Osteocyte (in vitro differentiated cells): ENCODE results near the gene EPHB1. TPM values are rescaled to one million over a fixed set of nuclear protein-coding genes. Genes with fewer than 3 reads are reported as not detected.

Experiments
- DNase-seq: peaks from one replicate; pipeline ENCODE4 v3.0.0; 2021; ENCODE audit warnings: mixed read lengths; ENCODE audit not compliant: unreplicated experiment; ENCODE audit errors: extremely low spot score
- H3K27ac Mint-ChIP-seq: one replicate; pipeline ENCODE4 v1.8.0; 2021; ENCODE audit warnings: mild to moderate bottlenecking, mixed read lengths; ENCODE audit not compliant: unreplicated experiment
- H3K27me3 Mint-ChIP-seq: one replicate; pipeline ENCODE4 v1.8.0; 2021; ENCODE audit warnings: mixed read lengths; ENCODE audit not compliant: unreplicated experiment
- H3K36me3 Mint-ChIP-seq: one replicate; pipeline ENCODE4 v1.8.0; 2021; ENCODE audit warnings: mixed read lengths; ENCODE audit not compliant: unreplicated experiment
- H3K4me1 Mint-ChIP-seq: one replicate; pipeline ENCODE4 v1.8.0; 2021; ENCODE audit warnings: mixed read lengths; ENCODE audit not compliant: unreplicated experiment
- H3K4me3 Mint-ChIP-seq: one replicate; pipeline ENCODE4 v1.8.0; 2021; ENCODE audit warnings: mild to moderate bottlenecking, moderate library complexity, mixed read lengths; ENCODE audit not compliant: unreplicated experiment
- H3K9me3 Mint-ChIP-seq: one replicate; pipeline ENCODE4 v1.8.0; 2021; ENCODE audit warnings: mixed read lengths; ENCODE audit not compliant: unreplicated experiment
- total RNA-seq: library from RNA; stranded (reverse); gene quantifications from 2 replicates; pipeline ENCODE4 v1.2.1, GENCODE V29; 2021
- TF ChIP-seq, protein P1 (sequence below): fragments of 200-600 bp; sonication (generic); IDR thresholded peaks from 2 replicates; pipeline ENCODE4 v1.5.0; 2021; ENCODE audit warnings: antibody characterized with exemption, mild to moderate bottlenecking, moderate library complexity

EPHB1 gene
- total RNA-seq, 1 donor from 2014 or later, result 0.75 TPM

DNA sequence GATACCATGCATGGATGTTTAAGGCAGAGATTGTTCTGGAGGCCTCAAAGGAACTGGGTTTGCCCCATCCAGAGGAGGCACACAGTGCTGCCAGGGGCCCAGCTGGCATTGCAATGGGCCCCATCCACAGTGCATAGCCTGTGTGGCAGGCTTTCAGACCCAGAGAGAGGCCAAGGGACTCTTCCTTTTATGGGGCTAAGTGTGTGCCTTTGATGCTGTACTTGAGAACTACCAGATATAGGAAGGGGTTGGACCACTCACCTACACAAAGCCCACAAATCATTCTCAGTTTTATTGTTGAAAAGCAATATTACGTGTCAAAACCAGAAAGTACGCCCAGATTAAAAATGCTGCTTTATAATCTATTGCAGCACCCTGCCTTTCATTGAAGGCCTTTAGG is 134.9 kb downstream of the EPHB1 start:
- Mint-ChIP-seq H3K4me1 (no peaks in the 10 kb centered on the region), H3K36me3 (no peaks in the 10 kb centered on the region), H3K27me3 (no peaks in the 10 kb centered on the region), H3K27ac (no peak overlapping the region), H3K4me3 (no peak overlapping the region), H3K9me3 (peaks cover 4% of the 10 kb centered on the region)
- DNase-seq, result no peak
- TF ChIP-seq, protein P1, sequence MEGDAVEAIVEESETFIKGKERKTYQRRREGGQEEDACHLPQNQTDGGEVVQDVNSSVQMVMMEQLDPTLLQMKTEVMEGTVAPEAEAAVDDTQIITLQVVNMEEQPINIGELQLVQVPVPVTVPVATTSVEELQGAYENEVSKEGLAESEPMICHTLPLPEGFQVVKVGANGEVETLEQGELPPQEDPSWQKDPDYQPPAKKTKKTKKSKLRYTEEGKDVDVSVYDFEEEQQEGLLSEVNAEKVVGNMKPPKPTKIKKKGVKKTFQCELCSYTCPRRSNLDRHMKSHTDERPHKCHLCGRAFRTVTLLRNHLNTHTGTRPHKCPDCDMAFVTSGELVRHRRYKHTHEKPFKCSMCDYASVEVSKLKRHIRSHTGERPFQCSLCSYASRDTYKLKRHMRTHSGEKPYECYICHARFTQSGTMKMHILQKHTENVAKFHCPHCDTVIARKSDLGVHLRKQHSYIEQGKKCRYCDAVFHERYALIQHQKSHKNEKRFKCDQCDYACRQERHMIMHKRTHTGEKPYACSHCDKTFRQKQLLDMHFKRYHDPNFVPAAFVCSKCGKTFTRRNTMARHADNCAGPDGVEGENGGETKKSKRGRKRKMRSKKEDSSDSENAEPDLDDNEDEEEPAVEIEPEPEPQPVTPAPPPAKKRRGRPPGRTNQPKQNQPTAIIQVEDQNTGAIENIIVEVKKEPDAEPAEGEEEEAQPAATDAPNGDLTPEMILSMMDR, result no peak

DNA sequence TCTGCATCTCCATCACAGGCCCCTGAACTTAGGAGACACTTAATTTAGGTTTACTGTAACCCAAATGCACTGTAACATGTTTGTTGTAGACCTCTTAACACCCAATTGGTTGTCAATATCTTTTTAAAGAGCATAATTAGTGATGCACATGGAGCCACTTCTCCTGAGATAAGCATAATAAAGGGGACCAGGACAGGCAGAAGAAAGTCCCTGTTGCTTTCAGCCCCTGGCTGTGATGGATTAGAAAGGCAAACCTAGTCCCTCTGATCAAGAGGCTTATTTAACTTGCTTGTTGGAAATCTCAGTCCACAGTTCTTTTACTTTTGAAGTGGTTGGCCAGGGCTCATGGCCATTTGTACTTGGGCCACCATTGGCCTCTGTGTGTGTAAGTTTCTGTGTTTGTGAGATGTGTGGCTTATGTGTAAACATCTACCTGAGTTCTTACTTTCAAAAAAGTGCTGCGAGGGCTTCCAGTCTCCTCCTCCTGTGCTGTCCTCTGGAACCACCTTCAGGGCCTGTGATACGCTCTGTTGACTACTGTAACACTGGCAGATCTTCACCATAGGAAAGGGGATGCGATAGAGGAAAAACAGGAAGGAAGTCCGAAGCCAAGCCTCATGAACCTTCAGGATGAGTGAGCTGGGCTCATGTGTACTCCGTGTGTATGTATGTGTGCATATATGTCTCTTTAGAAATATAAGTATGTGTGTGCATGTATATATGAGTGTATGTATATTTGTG is 136.2 kb downstream of the EPHB1 start:
- no peaks in the 10 kb centered on the region for H3K36me3 Mint-ChIP-seq
- H3K27ac Mint-ChIP-seq, result no peak overlapping the region
- H3K27me3 Mint-ChIP-seq, result no peaks in the 10 kb centered on the region
- H3K4me3 Mint-ChIP-seq, result no peak overlapping the region
- H3K9me3 Mint-ChIP-seq, result no peaks in the 10 kb centered on the region
- DNase-seq, result no peak
- TF ChIP-seq, protein P1, result no peak
- H3K4me1 Mint-ChIP-seq, result no peaks in the 10 kb centered on the region

DNA sequence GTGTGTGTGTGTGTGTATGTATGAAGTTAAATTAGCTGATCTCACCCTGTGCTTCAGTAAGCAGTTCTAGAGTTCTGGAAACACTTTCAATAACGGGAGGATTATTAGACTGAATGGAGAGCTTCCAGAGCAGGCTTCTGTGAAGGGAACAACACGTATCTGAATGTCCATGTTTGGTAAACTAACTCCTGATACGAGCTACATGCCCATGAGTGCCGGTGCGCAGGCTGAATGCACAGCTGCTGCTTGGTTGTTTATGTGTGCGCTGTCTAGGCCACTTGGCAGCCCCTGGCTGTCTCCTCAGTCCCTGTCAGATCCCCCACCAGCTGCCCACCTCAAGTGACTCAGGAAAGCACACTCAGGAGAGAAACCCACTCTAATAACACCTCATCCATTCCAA is 137.0 kb downstream of the EPHB1 start:
- Mint-ChIP-seq H3K36me3 (no peaks in the 10 kb centered on the region), H3K9me3 (no peaks in the 10 kb centered on the region), H3K4me1 (no peaks in the 10 kb centered on the region), H3K4me3 (no peak overlapping the region), H3K27me3 (no peaks in the 10 kb centered on the region), H3K27ac (no peak overlapping the region)
- no peak for DNase-seq
- TF ChIP-seq, protein P1, result no peak

DNA sequence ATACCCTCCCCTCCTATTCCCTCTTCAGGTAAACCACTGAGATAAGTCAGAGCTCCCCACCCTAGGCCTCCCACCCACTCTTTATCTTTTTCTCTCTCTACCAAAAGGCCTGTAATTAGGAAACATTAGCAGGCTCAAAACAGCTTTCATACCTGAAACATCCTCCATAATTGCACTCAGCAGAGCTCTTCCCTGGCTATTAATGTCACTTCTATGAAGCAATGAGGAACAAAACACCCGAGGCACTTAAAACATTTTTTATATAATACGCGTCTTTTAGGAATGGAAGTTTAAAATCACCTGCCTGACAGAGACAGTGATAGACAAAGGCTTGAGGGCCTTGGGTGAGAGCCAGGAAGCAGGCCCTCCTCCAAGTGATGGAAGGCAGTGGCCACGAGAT is 138.9 kb downstream of the EPHB1 start:
- no peaks in the 10 kb centered on the region for H3K9me3 Mint-ChIP-seq
- H3K27ac Mint-ChIP-seq, result no peak overlapping the region
- no peak for DNase-seq
- H3K36me3 Mint-ChIP-seq, result no peaks in the 10 kb centered on the region
- H3K4me1 Mint-ChIP-seq, result no peaks in the 10 kb centered on the region
- TF ChIP-seq, protein P1, result no peak
- H3K4me3 Mint-ChIP-seq, result no peak overlapping the region
- no peaks in the 10 kb centered on the region for H3K27me3 Mint-ChIP-seq

DNA sequence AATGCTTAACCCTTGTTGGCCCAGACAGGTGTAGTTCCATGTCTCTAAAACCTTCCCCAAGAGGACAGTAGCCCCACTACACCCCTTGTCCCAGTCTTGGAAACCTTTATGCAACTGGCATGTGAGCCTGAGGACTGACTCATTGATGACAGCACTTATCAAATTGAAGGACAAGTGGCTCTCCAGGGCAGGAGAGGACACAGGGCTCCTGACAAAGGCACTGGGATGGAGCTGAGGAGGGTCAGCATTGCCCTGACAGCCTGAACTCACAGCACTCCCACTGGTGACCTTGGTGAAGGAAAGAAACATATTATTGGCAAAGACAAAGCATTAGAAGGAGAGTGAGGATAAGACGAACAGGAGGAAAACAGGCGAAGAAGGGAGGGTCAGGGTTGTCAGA is 139.9 kb downstream of the EPHB1 start:
- Mint-ChIP-seq H3K27ac (no peak overlapping the region), H3K4me3 (no peak overlapping the region), H3K9me3 (no peaks in the 10 kb centered on the region), H3K27me3 (no peaks in the 10 kb centered on the region), H3K4me1 (no peaks in the 10 kb centered on the region), H3K36me3 (no peaks in the 10 kb centered on the region)
- TF ChIP-seq, protein P1, result no peak
- DNase-seq, result no peak
